CD4-positive, alpha-beta T cell (primary cell): ENCODE data around the gene TPGS1. TPM values are rescaled to one million over a fixed set of nuclear protein-coding genes. Genes with fewer than 3 reads are reported as not detected.

Experiments
- ATAC-seq: fragments of 200-7000 bp; cut with Tn5 transposase; one replicate; pipeline ENCODE4 v1.10.0; 2022; ENCODE audit warnings: mild to moderate bottlenecking; ENCODE audit not compliant: poor library complexity
- CTCF ChIA-PET: fragments of 350-600 bp; sonication (Branson Sonifier 250); formaldehyde crosslinking; loops from one replicate; lab custom pipeline; 2021; ENCODE audit warnings: antibody characterized with exemption, inconsistent platforms; lab: Charles Lee
- POLR2A ChIA-PET: fragments of 350-600 bp; sonication (Branson Sonifier 250); formaldehyde crosslinking; loops from one replicate; lab custom pipeline; 2021; ENCODE audit warnings: antibody characterized with exemption, inconsistent platforms; lab: Charles Lee
- DNase-seq, 14 experiments: peaks; one replicate each; pipeline ENCODE4 v3.0.0-alpha.2; 2013 to 2020; ENCODE audit warnings: mixed read lengths in 2 of 14
- H3K27ac ChIP-seq, 2 donors: one replicate each; pipeline versions ENCODE4 v1.5.1 to v1.7.0; 2013; ENCODE audit warnings: low read length in 2 of 2, low read depth in 1 of 2, mild to moderate bottlenecking in 1 of 2
- H3K27me3 ChIP-seq, 2 experiments: 1 replicate in 1 of 2; 2 replicates in 1 of 2; pipeline versions ENCODE4 v1.6.1 to v1.7.0; 2013; ENCODE audit warnings: low read length in 2 of 2, control low read depth in 1 of 2, mild to moderate bottlenecking in 1 of 2, moderate library complexity in 1 of 2; ENCODE audit not compliant: insufficient read depth in 2 of 2, control insufficient read depth in 1 of 2
- H3K36me3 ChIP-seq: one replicate; pipeline ENCODE4 v1.6.1; 2013; ENCODE audit warnings: low read length, control low read depth; ENCODE audit not compliant: insufficient read depth
- H3K4me1 ChIP-seq: one replicate; pipeline ENCODE4 v1.6.1; 2013; ENCODE audit warnings: low read length, control low read depth; ENCODE audit not compliant: insufficient read depth
- H3K4me3 ChIP-seq: one replicate; pipeline ENCODE4 v1.5.1; 2013; ENCODE audit warnings: mild to moderate bottlenecking, low read length, moderate library complexity
- H3K9me3 ChIP-seq, 2 experiments: 1 replicate in 1 of 2; 2 replicates in 1 of 2; pipeline versions ENCODE4 v1.6.1 to v1.7.0; 2013; ENCODE audit warnings: low read length in 2 of 2, mild to moderate bottlenecking in 2 of 2, control low read depth in 1 of 2, moderate library complexity in 1 of 2; ENCODE audit not compliant: control insufficient read depth in 1 of 2, insufficient read depth in 1 of 2
- H3K27ac Mint-ChIP-seq: one replicate; pipeline ENCODE4 v1.8.0; 2020; ENCODE audit warnings: mixed read lengths
- H3K27me3 Mint-ChIP-seq: one replicate; pipeline ENCODE4 v1.8.0; 2021; ENCODE audit warnings: mixed read lengths
- H3K36me3 Mint-ChIP-seq: one replicate; pipeline ENCODE4 v1.8.0; 2021; ENCODE audit warnings: low read depth, mixed read lengths
- H3K4me1 Mint-ChIP-seq: one replicate; pipeline ENCODE4 v1.8.0; 2021; ENCODE audit warnings: low read depth, mixed read lengths
- H3K4me3 Mint-ChIP-seq: one replicate; pipeline ENCODE4 v1.8.0; 2020; ENCODE audit warnings: mild to moderate bottlenecking, mixed read lengths
- H3K9me3 Mint-ChIP-seq: one replicate; pipeline ENCODE4 v1.8.0; 2020; ENCODE audit warnings: mixed read lengths
- intact Hi-C, 2 experiments: fragments of 100-400 bp; cut with DNase I in 1 of 2; cut with micrococcal nuclease in 1 of 2; formaldehyde crosslinking; loops; one replicate each; pipeline versions ENCODE4 v1.15.1 to v1.9.0; 2023 to 2025; cut with DNase I, micrococcal nuclease
- total RNA-seq, 174 experiments: library from RNA in 2 of 174; stranded (reverse) in 2 of 174; gene quantifications; one replicate each; pipeline ENCODE4 v1.2.3 and lab custom pipeline; 2021 to 2026
- TF ChIP-seq, protein P1 (sequence below): fragments of 200-600 bp; IDR thresholded peaks from one replicate; pipeline ENCODE4 v1.8.0; 2022; ENCODE audit warnings: antibody characterized with exemption, mild to moderate bottlenecking

TPGS1 gene
- total RNA-seq, 2 experiments from 2014 or later, result 17.2 to 18.2 TPM

GRCh38 chr19:461721-462551 lies 45.4 kb upstream of the TPGS1 start:
- peaks cover 19% of the 10 kb centered on the region for H3K4me1 ChIP-seq
- Mint-ChIP-seq H3K9me3 (no peaks in the 10 kb centered on the region), H3K4me3 (peak overlapping the region; percentile 67), H3K36me3 (no peaks in the 10 kb centered on the region), H3K27ac (no peak overlapping the region), H3K4me1 (peaks cover 10% of the 10 kb centered on the region), H3K27me3 (peaks cover 27% of the 10 kb centered on the region)
- ATAC-seq (peak; percentile 24), DNase-seq (peak in 1 of 14 experiments; percentile 7)
- no peaks in the 10 kb centered on the region for H3K36me3 ChIP-seq
- no peak overlapping the region for H3K27ac ChIP-seq
- peaks cover 0 to 23% of the 10 kb centered on the region in 2 experiments for H3K9me3 ChIP-seq
- ChIA-PET CTCF (no interaction called here), POLR2A (no interaction called here)
- H3K27me3 ChIP-seq, result peaks cover 28 to 33% of the 10 kb centered on the region in 2 experiments
- no peak overlapping the region for H3K4me3 ChIP-seq
- TF ChIP-seq, protein P1, sequence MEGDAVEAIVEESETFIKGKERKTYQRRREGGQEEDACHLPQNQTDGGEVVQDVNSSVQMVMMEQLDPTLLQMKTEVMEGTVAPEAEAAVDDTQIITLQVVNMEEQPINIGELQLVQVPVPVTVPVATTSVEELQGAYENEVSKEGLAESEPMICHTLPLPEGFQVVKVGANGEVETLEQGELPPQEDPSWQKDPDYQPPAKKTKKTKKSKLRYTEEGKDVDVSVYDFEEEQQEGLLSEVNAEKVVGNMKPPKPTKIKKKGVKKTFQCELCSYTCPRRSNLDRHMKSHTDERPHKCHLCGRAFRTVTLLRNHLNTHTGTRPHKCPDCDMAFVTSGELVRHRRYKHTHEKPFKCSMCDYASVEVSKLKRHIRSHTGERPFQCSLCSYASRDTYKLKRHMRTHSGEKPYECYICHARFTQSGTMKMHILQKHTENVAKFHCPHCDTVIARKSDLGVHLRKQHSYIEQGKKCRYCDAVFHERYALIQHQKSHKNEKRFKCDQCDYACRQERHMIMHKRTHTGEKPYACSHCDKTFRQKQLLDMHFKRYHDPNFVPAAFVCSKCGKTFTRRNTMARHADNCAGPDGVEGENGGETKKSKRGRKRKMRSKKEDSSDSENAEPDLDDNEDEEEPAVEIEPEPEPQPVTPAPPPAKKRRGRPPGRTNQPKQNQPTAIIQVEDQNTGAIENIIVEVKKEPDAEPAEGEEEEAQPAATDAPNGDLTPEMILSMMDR, result no peak
- intact Hi-C loops, result no loop called here

GRCh38 chr19:463483-464207 lies 43.7 kb upstream of the TPGS1 start:
- intact Hi-C loops, result no loop called here
- ATAC-seq, result no peak
- no peak overlapping the region for H3K4me3 Mint-ChIP-seq
- ChIA-PET POLR2A (no interaction called here), CTCF (no interaction called here)
- H3K4me1 ChIP-seq, result peaks cover 19% of the 10 kb centered on the region
- peaks cover 26 to 31% of the 10 kb centered on the region in 2 experiments for H3K27me3 ChIP-seq
- H3K9me3 Mint-ChIP-seq, result no peaks in the 10 kb centered on the region
- no peak overlapping the region for H3K27ac ChIP-seq
- peaks cover 0 to 20% of the 10 kb centered on the region in 2 experiments for H3K9me3 ChIP-seq
- peaks cover 10% of the 10 kb centered on the region for H3K4me1 Mint-ChIP-seq
- H3K4me3 ChIP-seq, result no peak overlapping the region
- H3K27me3 Mint-ChIP-seq, result peaks cover 27% of the 10 kb centered on the region
- no peak for DNase-seq
- no peaks in the 10 kb centered on the region for H3K36me3 ChIP-seq
- no peaks in the 10 kb centered on the region for H3K36me3 Mint-ChIP-seq
- no peak overlapping the region for H3K27ac Mint-ChIP-seq
- TF ChIP-seq, protein P1, result no peak

GRCh38 chr19:464208-464545 lies 43.1 kb upstream of the TPGS1 start:
- Mint-ChIP-seq H3K9me3 (no peaks in the 10 kb centered on the region), H3K4me3 (no peak overlapping the region), H3K36me3 (no peaks in the 10 kb centered on the region), H3K27me3 (peaks cover 27% of the 10 kb centered on the region), H3K4me1 (peaks cover 10% of the 10 kb centered on the region), H3K27ac (no peak overlapping the region)
- H3K36me3 ChIP-seq, result no peaks in the 10 kb centered on the region
- H3K9me3 ChIP-seq, result peaks cover 0 to 16% of the 10 kb centered on the region in 2 experiments
- DNase-seq (no peak), ATAC-seq (no peak)
- ChIA-PET POLR2A (no interaction called here), CTCF (no interaction called here)
- H3K27me3 ChIP-seq, result peaks cover 22 to 31% of the 10 kb centered on the region in 2 experiments
- H3K4me1 ChIP-seq, result peaks cover 19% of the 10 kb centered on the region
- intact Hi-C loops, result no loop called here
- no peak overlapping the region for H3K27ac ChIP-seq
- TF ChIP-seq, protein P1, result no peak
- no peak overlapping the region for H3K4me3 ChIP-seq
